ENCODE results near the gene KCNJ6. TPM values are rescaled to one million over a fixed set of nuclear protein-coding genes. Genes with fewer than 3 reads are reported as not detected.

The KCNJ6 gene
- total RNA-seq, 1 experiment from 2014 or later = 1.2 TPM

DNA sequence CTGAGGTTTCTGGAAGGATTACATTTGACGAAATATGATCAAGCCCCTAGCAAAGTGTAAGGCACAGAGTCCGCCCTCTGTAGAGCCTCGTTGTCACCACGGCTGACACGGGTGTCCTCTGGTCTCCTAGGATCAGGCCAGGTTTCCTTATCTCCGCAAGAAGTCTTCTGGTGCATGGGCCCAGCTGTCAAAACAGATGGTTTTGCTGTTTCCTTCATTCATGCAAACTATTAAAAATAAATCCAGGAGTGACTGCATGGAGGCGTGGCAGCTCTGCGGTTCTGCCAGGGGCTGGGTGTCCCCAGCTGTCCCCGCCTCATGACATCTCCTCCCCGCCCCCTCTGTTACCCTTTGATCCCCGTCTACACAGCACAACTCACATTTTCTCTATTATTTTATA lies 340.7 kb downstream of the KCNJ6 start:
- TF ChIP-seq, protein P1, sequence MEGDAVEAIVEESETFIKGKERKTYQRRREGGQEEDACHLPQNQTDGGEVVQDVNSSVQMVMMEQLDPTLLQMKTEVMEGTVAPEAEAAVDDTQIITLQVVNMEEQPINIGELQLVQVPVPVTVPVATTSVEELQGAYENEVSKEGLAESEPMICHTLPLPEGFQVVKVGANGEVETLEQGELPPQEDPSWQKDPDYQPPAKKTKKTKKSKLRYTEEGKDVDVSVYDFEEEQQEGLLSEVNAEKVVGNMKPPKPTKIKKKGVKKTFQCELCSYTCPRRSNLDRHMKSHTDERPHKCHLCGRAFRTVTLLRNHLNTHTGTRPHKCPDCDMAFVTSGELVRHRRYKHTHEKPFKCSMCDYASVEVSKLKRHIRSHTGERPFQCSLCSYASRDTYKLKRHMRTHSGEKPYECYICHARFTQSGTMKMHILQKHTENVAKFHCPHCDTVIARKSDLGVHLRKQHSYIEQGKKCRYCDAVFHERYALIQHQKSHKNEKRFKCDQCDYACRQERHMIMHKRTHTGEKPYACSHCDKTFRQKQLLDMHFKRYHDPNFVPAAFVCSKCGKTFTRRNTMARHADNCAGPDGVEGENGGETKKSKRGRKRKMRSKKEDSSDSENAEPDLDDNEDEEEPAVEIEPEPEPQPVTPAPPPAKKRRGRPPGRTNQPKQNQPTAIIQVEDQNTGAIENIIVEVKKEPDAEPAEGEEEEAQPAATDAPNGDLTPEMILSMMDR (conservative IDR thresholded peaks at IDR 0.05) = no peak
- Histone ChIP-seq H3K4me2 (ENCODE audit: insufficient read depth, insufficient read length, low read length) (no peak overlapping the region), H3K23me2 (ENCODE audit: insufficient read length, low read depth, low read length, poor library complexity, severe bottlenecking) (no peaks in the 10 kb centered on the region), H2AFZ (ENCODE audit: low read length) (no peak overlapping the region), H3K79me1 (ENCODE audit: insufficient read depth, low read depth, low read length, poor library complexity, severe bottlenecking) (no peaks in the 10 kb centered on the region), H2BK120ac (ENCODE audit: low read depth, low read length, poor library complexity, severe bottlenecking) (no peak overlapping the region), H2BK12ac (ENCODE audit: insufficient read length, low read depth, low read length) (no peak overlapping the region), H3K18ac (ENCODE audit: insufficient read length, low read depth, low read length) (no peak overlapping the region), H2BK20ac (ENCODE audit: low read depth, low read length, poor library complexity, severe bottlenecking) (no peak overlapping the region), H3K23ac (ENCODE audit: insufficient read length, low read depth, low read length) (no peak overlapping the region), H3K56ac (ENCODE audit: insufficient read length, low read depth, low read length) (no peak overlapping the region), H2AK5ac (ENCODE audit: insufficient read length, low read length) (no peak overlapping the region), H2BK15ac (ENCODE audit: low read depth, low read length) (no peak overlapping the region), H4K20me1 (ENCODE audit: control insufficient read depth, insufficient read depth, insufficient read length) (no peaks in the 10 kb centered on the region), H2BK5ac (ENCODE audit: insufficient read length, low read length) (no peak overlapping the region), H3K4ac (ENCODE audit: low read depth, low read length) (no peak overlapping the region), H4K8ac (replicated peaks; ENCODE audit: insufficient read length, low read depth, low read length) (no peak overlapping the region), H3K4me1 (ENCODE audit: insufficient read depth, low read length) (no peaks in the 10 kb centered on the region), H3K14ac (ENCODE audit: insufficient read depth, low read length) (no peak overlapping the region), H3K27me3 (ENCODE audit: insufficient read depth, low read length) (no peaks in the 10 kb centered on the region), H3T11ph (ENCODE audit: low read length) (no peak overlapping the region), H3K9ac (ENCODE audit: extremely low read depth, insufficient read length, low read length) (no peak overlapping the region), H3K9me3 (ENCODE audit: control insufficient read depth, low read depth, low read length) (peaks cover 20% of the 10 kb centered on the region), H4K5ac (ENCODE audit: insufficient read length, low read depth, low read length) (no peak overlapping the region), H3K27ac (ENCODE audit: insufficient read length, low read depth, low read length) (no peak overlapping the region), H3K79me2 (ENCODE audit: insufficient read depth, low read length) (no peaks in the 10 kb centered on the region), H4K91ac (ENCODE audit: insufficient read length, low read depth, low read length) (no peak overlapping the region)
- DNase-seq = no peak
- H3K36me3 Mint-ChIP-seq (ENCODE audit: insufficient read depth in 1 of 3, low read depth in 3 of 3) = peaks cover 18 to 35% (median 20%) of the 10 kb centered on the region in 3 experiments
- no CpG with 5 or more reads among the region's 11 CpGs for WGBS (ENCODE audit: extremely low coverage, insufficient read length, low lambda C conversion rate)
- no peak overlapping the region for H3K27ac Mint-ChIP-seq
- peaks cover 31 to 32% of the 10 kb centered on the region in 2 experiments for H3K9me3 Mint-ChIP-seq
- H3K27me3 Mint-ChIP-seq (ENCODE audit: low read depth) = no peaks in the 10 kb centered on the region
- H3K4me1 Mint-ChIP-seq = no peaks in the 10 kb centered on the region; a peak in 1 of 4 replicates
- H3K4me3 Mint-ChIP-seq = no peak overlapping the region

Measured in H9 (cell line).